Mucosa of descending colon (tissue), 3 donors: ENCODE measurements around the gene GABBR2. TPM values are rescaled to one million over a fixed set of nuclear protein-coding genes. Genes with fewer than 3 reads are reported as not detected.

Source experiments
- ATAC-seq: fragments of 200-7000 bp; cut with Tn5 transposase; one replicate; pipeline ENCODE4 v1.9.1; 2020; ENCODE audit warnings: mild to moderate bottlenecking, moderate library complexity
- DNase-seq, 3 donors: peaks; one replicate each; pipeline ENCODE4 v3.0.0-alpha.2; 2020
- H3K36me3 ChIP-seq: fragments of 200-600 bp; one replicate; pipeline ENCODE4 v1.8.0; 2021; ENCODE audit warnings: low read depth, mild to moderate bottlenecking
- H3K4me1 ChIP-seq: fragments of 200-600 bp; one replicate; pipeline ENCODE4 v1.8.0; 2021; ENCODE audit warnings: low read depth, mild to moderate bottlenecking
- H3K4me3 ChIP-seq: fragments of 200-600 bp; one replicate; pipeline ENCODE4 v1.8.0; 2021; ENCODE audit warnings: mild to moderate bottlenecking
- H3K9me3 ChIP-seq: fragments of 200-600 bp; one replicate; pipeline ENCODE4 v1.8.0; 2021; ENCODE audit warnings: mild to moderate bottlenecking
- CTCF ChIP-seq: fragments of 200-600 bp; IDR thresholded peaks from one replicate; pipeline ENCODE4 v1.8.0; 2022; ENCODE audit warnings: antibody characterized with exemption, mild to moderate bottlenecking
- intact Hi-C, 2 donors: fragments of 100-400 bp; cut with DNase I in 1 of 2; cut with micrococcal nuclease in 1 of 2; formaldehyde crosslinking; loops; one replicate each; pipeline versions ENCODE4 v1.11.0 to v1.11.1; 2022; cut with DNase I, micrococcal nuclease
- total RNA-seq, 3 donors: library from RNA; stranded (reverse); fragmentation: NEBNext Ultra II Directional in 2 of 3; extraction: Animal tissue kit (Norgen Biotek cat#: 25700) in 2 of 3; gene quantifications; one replicate each; pipeline versions ENCODE4 v1.2.1 to v1.2.4, GENCODE V29; 2021 to 2023
- donor health status: DM: no; HTN: no; CAD: no; lungs with moderate emphysema.
- donor health status: DM: no; HTN: no; CAD: no.
- donor health status: DM: no; HTN: yes; CAD: no.

GABBR2 gene
- total RNA-seq, 3 donors from 2014 or later: 0.35 TPM; not detected in 2

GRCh38 chr9:98738741-98739140, 30.0 kb upstream of the GABBR2 start:
- no peak for ATAC-seq
- Histone ChIP-seq H3K36me3 (no peaks in the 10 kb centered on the region), H3K4me1 (no peaks in the 10 kb centered on the region), H3K9me3 (no peaks in the 10 kb centered on the region), H3K4me3 (no peak overlapping the region)
- DNase-seq: no peak
- intact Hi-C loops: no loop called here
- TF ChIP-seq CTCF: no peak

GRCh38 chr9:98736226-98736625, 27.5 kb upstream of the GABBR2 start:
- ATAC-seq: no peak
- Histone ChIP-seq H3K9me3 (no peaks in the 10 kb centered on the region), H3K4me1 (no peaks in the 10 kb centered on the region), H3K4me3 (no peak overlapping the region), H3K36me3 (no peaks in the 10 kb centered on the region)
- DNase-seq: no peak
- intact Hi-C loops: no loop called here
- no peak for TF ChIP-seq CTCF

GRCh38 chr9:98732801-98733200, 24.1 kb upstream of the GABBR2 start:
- no peak for DNase-seq
- no peak for ATAC-seq
- intact Hi-C loops: no loop called here
- no peaks in the 10 kb centered on the region for H3K36me3 ChIP-seq
- no peaks in the 10 kb centered on the region for H3K4me1 ChIP-seq
- H3K9me3 ChIP-seq: no peaks in the 10 kb centered on the region
- no peak overlapping the region for H3K4me3 ChIP-seq
- TF ChIP-seq CTCF: no peak

- no peak for TF ChIP-seq CTCF
- intact Hi-C loops: no loop called here
- ATAC-seq (no peak), DNase-seq (no peak)
- H3K4me3 ChIP-seq: no peak overlapping the region
- H3K36me3 ChIP-seq: no peaks in the 10 kb centered on the region
- H3K9me3 ChIP-seq: no peaks in the 10 kb centered on the region
- no peaks in the 10 kb centered on the region for H3K4me1 ChIP-seq
These were observed 23.4 kb upstream of the GABBR2 start for GRCh38 chr9:98732091-98732490.

- Histone ChIP-seq H3K36me3 (no peaks in the 10 kb centered on the region), H3K9me3 (no peaks in the 10 kb centered on the region), H3K4me3 (no peak overlapping the region), H3K4me1 (no peaks in the 10 kb centered on the region)
- intact Hi-C loops: no loop called here
- no peak for TF ChIP-seq CTCF
- no peak for DNase-seq
- no peak for ATAC-seq
These were observed 22.1 kb upstream of the GABBR2 start for GRCh38 chr9:98730871-98731270.

- no peak overlapping the region for H3K4me3 ChIP-seq
- no peaks in the 10 kb centered on the region for H3K36me3 ChIP-seq
- no peak for TF ChIP-seq CTCF
- H3K4me1 ChIP-seq: no peaks in the 10 kb centered on the region
- intact Hi-C loops: no loop called here
- ATAC-seq (no peak), DNase-seq (no peak)
- no peaks in the 10 kb centered on the region for H3K9me3 ChIP-seq
These were observed 19.8 kb upstream of the GABBR2 start for GRCh38 chr9:98728500-98728899.
